ENCODE measurements around the gene P2RY2.

GRCh38 chr11:73233692-73234470 lies 15.8 kb downstream of the P2RY2 start:
- no peak for TF ChIP-seq USF2 (IDR thresholded peaks at IDR 0.05; ENCODE audit: borderline replicate concordance, low read depth, low read length)
- no peak for TF ChIP-seq MAX (IDR thresholded peaks at IDR 0.05; ENCODE audit: low read depth)
- TF ChIP-seq, protein P1, sequence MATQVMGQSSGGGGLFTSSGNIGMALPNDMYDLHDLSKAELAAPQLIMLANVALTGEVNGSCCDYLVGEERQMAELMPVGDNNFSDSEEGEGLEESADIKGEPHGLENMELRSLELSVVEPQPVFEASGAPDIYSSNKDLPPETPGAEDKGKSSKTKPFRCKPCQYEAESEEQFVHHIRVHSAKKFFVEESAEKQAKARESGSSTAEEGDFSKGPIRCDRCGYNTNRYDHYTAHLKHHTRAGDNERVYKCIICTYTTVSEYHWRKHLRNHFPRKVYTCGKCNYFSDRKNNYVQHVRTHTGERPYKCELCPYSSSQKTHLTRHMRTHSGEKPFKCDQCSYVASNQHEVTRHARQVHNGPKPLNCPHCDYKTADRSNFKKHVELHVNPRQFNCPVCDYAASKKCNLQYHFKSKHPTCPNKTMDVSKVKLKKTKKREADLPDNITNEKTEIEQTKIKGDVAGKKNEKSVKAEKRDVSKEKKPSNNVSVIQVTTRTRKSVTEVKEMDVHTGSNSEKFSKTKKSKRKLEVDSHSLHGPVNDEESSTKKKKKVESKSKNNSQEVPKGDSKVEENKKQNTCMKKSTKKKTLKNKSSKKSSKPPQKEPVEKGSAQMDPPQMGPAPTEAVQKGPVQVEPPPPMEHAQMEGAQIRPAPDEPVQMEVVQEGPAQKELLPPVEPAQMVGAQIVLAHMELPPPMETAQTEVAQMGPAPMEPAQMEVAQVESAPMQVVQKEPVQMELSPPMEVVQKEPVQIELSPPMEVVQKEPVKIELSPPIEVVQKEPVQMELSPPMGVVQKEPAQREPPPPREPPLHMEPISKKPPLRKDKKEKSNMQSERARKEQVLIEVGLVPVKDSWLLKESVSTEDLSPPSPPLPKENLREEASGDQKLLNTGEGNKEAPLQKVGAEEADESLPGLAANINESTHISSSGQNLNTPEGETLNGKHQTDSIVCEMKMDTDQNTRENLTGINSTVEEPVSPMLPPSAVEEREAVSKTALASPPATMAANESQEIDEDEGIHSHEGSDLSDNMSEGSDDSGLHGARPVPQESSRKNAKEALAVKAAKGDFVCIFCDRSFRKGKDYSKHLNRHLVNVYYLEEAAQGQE (IDR thresholded peaks at IDR 0.05; ENCODE audit: low read depth, low read length), result no peak
- TF ChIP-seq, protein P2, sequence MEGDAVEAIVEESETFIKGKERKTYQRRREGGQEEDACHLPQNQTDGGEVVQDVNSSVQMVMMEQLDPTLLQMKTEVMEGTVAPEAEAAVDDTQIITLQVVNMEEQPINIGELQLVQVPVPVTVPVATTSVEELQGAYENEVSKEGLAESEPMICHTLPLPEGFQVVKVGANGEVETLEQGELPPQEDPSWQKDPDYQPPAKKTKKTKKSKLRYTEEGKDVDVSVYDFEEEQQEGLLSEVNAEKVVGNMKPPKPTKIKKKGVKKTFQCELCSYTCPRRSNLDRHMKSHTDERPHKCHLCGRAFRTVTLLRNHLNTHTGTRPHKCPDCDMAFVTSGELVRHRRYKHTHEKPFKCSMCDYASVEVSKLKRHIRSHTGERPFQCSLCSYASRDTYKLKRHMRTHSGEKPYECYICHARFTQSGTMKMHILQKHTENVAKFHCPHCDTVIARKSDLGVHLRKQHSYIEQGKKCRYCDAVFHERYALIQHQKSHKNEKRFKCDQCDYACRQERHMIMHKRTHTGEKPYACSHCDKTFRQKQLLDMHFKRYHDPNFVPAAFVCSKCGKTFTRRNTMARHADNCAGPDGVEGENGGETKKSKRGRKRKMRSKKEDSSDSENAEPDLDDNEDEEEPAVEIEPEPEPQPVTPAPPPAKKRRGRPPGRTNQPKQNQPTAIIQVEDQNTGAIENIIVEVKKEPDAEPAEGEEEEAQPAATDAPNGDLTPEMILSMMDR (IDR thresholded peaks at IDR 0.05), result no peak
- no peak for TF ChIP-seq RFX5 (IDR thresholded peaks at IDR 0.05; ENCODE audit: low read length)
- TF ChIP-seq GABPA (IDR thresholded peaks at IDR 0.05; ENCODE audit: low read depth), result no peak
- TF ChIP-seq SMC3 (IDR thresholded peaks at IDR 0.05; ENCODE audit: low read depth, low read length), result no peak
- no peak for TF ChIP-seq MEF2A (IDR thresholded peaks at IDR 0.05; ENCODE audit: borderline replicate concordance, low read depth)
- no peak for TF ChIP-seq TCF12 (IDR thresholded peaks at IDR 0.05)
- TF ChIP-seq EP300 (IDR thresholded peaks at IDR 0.05; ENCODE audit: borderline replicate concordance in 1 of 2, low read depth in 1 of 2, low read length in 1 of 2), result no peak
- TF ChIP-seq, protein P3, sequence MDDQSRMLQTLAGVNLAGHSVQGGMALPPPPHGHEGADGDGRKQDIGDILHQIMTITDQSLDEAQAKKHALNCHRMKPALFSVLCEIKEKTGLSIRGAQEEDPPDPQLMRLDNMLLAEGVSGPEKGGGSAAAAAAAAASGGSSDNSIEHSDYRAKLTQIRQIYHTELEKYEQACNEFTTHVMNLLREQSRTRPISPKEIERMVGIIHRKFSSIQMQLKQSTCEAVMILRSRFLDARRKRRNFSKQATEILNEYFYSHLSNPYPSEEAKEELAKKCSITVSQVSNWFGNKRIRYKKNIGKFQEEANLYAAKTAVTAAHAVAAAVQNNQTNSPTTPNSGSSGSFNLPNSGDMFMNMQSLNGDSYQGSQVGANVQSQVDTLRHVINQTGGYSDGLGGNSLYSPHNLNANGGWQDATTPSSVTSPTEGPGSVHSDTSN (IDR thresholded peaks at IDR 0.05), result no peak
- TF ChIP-seq TAF1 (IDR thresholded peaks at IDR 0.05; ENCODE audit: borderline replicate concordance, low read depth, low read length), result no peak
